ENCODE data around the gene ANKS1A. TPM values are rescaled to one million over a fixed set of nuclear protein-coding genes. Genes with fewer than 3 reads are reported as not detected.
"Not testable (repeated sequence)": the region's sequence is repeated elsewhere in the genome, so short reads cannot be mapped to it uniquely, and the experiment has no call there.

Gene ANKS1A
- total and polyA plus RNA-seq, 7 donors, result 3.9 to 12.4 (median 6.1) TPM

DNA sequence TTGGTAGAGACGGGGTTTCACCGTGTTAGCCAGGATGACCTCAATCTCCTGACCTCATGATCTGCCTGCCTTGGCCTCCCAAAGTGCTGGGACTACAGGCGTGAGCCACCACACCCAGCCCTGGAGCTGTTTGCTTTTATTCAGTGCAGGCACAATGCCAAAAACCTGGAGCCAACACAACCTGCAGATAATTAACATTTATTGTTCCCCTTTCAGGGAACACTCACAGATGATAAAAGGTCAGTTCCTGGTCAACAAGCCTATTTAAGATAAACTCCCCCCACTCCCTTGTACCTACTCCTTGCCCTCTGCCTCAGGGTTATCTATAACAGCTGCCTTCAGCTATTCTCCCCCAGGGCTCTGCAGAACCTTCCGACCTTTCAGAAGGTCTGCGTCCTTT, 218.7 kb downstream of the ANKS1A start:
- H3K27me3 ChIP-seq (ENCODE audit: insufficient read depth in 3 of 3, low read length in 2 of 3); H3K36me3 ChIP-seq (ENCODE audit: insufficient read depth in 1 of 2, low read depth in 1 of 2); intact Hi-C loops (cut with DNase I); H3K4me3 ChIP-seq; ATAC-seq; H3K4me1 ChIP-seq; DNase-seq; H3K27ac ChIP-seq: not testable (repeated sequence)
- 63 to 76% (median 74%) methylated on average over 5 of the region's 5 CpGs for WGBS, 3 donors
- H3K9me3 ChIP-seq, result peaks cover 13% of the 10 kb centered on the region

GRCh38 chr6:35108309-35108885, 219.3 kb downstream of the ANKS1A start:
- Histone ChIP-seq H3K36me3 (ENCODE audit: insufficient read depth in 1 of 2, low read depth in 1 of 2) (no peaks in the 10 kb centered on the region), H3K27ac (no peak overlapping the region), H3K9me3 (peaks cover 13% of the 10 kb centered on the region), H3K4me3 (no peak overlapping the region), H3K4me1 (no peaks in the 10 kb centered on the region), H3K27me3 (ENCODE audit: insufficient read depth in 3 of 3, low read length in 2 of 3) (no peaks in the 10 kb centered on the region)
- intact Hi-C loops (cut with DNase I), result no loop called here
- ATAC-seq (no peak), DNase-seq (no peak)
- TF ChIP-seq CTCF (IDR thresholded peaks at IDR 0.05), result no peak
- 80 to 87% (median 86%) methylated on average over 2 of the region's 2 CpGs for WGBS, 3 donors

DNA sequence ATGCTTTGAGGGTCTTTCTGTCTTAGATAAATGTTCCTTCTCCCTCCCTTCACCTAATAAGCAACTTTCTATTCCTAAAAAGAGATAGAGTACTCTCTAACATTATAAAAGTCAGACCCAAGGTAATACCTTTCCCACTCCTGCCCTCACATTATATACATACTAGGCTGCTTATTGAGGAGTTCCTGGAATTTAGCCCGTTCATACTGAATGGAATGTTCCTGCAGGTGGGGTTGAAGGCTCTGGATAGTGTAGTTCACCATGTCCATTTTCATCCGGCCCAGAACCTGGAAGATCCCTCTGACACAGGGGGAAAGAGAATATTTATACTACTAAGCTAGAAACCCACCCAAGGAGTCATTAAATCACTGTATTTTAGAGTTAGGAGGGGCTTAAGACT, 231.7 kb downstream of the ANKS1A start:
- WGBS, 3 donors, result 75 to 80% (median 77%) methylated on average over 2 of the region's 2 CpGs
- DNase-seq (no peak), ATAC-seq (no peak)
- intact Hi-C loops (cut with DNase I), result no loop called here
- no peak overlapping the region for H3K4me3 ChIP-seq
- H3K9me3 ChIP-seq, result no peaks in the 10 kb centered on the region
- no peaks in the 10 kb centered on the region for H3K27me3 ChIP-seq (ENCODE audit: insufficient read depth in 3 of 3, low read length in 2 of 3)
- no peak overlapping the region for H3K27ac ChIP-seq
- no peak for TF ChIP-seq CTCF (IDR thresholded peaks at IDR 0.05)
- no peaks in the 10 kb centered on the region for H3K4me1 ChIP-seq
- H3K36me3 ChIP-seq (ENCODE audit: insufficient read depth in 1 of 2, low read depth in 1 of 2), result no peaks in the 10 kb centered on the region

GRCh38 chr6:35124356-35124755, 235.3 kb downstream of the ANKS1A start:
- no peaks in the 10 kb centered on the region for H3K4me1 ChIP-seq
- H3K27me3 ChIP-seq (ENCODE audit: insufficient read depth in 3 of 3, low read length in 2 of 3), result no peaks in the 10 kb centered on the region
- H3K4me3 ChIP-seq, result no peak overlapping the region
- WGBS, 3 donors, result 97 to 100% (median 98%) methylated on average over 1 of the region's 1 CpG
- DNase-seq (no peak), ATAC-seq (no peak)
- intact Hi-C loops (cut with DNase I), result no loop called here
- no peaks in the 10 kb centered on the region for H3K36me3 ChIP-seq (ENCODE audit: insufficient read depth in 1 of 2, low read depth in 1 of 2)
- no peak overlapping the region for H3K27ac ChIP-seq
- no peaks in the 10 kb centered on the region for H3K9me3 ChIP-seq
- TF ChIP-seq CTCF (IDR thresholded peaks at IDR 0.05), result no peak

DNA sequence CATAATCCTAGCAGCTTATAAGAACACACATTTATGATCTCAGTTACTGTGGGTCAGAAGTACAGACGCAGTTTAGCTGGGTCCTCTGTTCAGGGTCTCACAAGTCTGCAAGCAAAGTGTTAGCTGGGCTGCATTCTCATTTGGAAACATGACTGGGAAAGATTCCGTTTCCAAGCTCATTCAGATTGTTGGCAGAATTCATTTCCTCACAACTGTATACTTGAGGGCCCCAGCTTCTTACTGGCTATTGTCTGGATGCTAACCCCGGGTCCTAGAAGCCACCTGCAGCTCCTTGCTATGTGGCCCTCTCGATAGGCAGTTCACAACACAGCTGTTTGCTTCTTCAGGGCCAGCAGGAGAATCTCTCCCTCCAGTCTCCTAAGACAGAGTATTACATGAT, 239.0 kb downstream of the ANKS1A start:
- H3K27me3 ChIP-seq (ENCODE audit: insufficient read depth in 3 of 3, low read length in 2 of 3), result no peaks in the 10 kb centered on the region
- TF ChIP-seq CTCF (IDR thresholded peaks at IDR 0.05), result no peak
- H3K4me1 ChIP-seq, result no peaks in the 10 kb centered on the region
- H3K9me3 ChIP-seq, result no peaks in the 10 kb centered on the region
- H3K36me3 ChIP-seq (ENCODE audit: insufficient read depth in 1 of 2, low read depth in 1 of 2), result no peaks in the 10 kb centered on the region
- ATAC-seq (no peak), DNase-seq (no peak)
- intact Hi-C loops (cut with DNase I), result no loop called here
- no peak overlapping the region for H3K4me3 ChIP-seq
- H3K27ac ChIP-seq, result no peak overlapping the region
- 47 to 51% (median 49%) methylated on average over 4 of the region's 4 CpGs for WGBS, 3 donors
